Measurements from ENCODE around the gene TNRC6B.

Gene TNRC6B

GRCh38 chr22:40323681-40324171 lies 146.0 kb downstream of the TNRC6B start:
- no peak for DNase-seq (ENCODE audit: low read depth, low spot score)

- DNase-seq (ENCODE audit: low read depth, low spot score), result no peak
These were observed 147.0 kb downstream of the TNRC6B start for GRCh38 chr22:40324468-40325305.

GRCh38 chr22:40325315-40325714 lies 147.6 kb downstream of the TNRC6B start:
- no peak for DNase-seq (ENCODE audit: low read depth, low spot score)

GRCh38 chr22:40326905-40327735 lies 149.4 kb downstream of the TNRC6B start:
- no peak for DNase-seq (ENCODE audit: low read depth, low spot score)

- no peak for DNase-seq (ENCODE audit: low read depth, low spot score)
These were observed 151.1 kb downstream of the TNRC6B start for GRCh38 chr22:40328546-40329456.

GRCh38 chr22:40329466-40329865 lies 151.7 kb downstream of the TNRC6B start:
- DNase-seq (ENCODE audit: low read depth, low spot score), result no peak

- no peak for DNase-seq (ENCODE audit: low read depth, low spot score)
These were observed 152.4 kb downstream of the TNRC6B start for GRCh38 chr22:40330086-40330485.

- DNase-seq (ENCODE audit: low read depth, low spot score), result no peak
These were observed 152.9 kb downstream of the TNRC6B start for GRCh38 chr22:40330615-40331014.

- DNase-seq (ENCODE audit: low read depth, low spot score), result no peak
These were observed 154.0 kb downstream of the TNRC6B start for GRCh38 chr22:40331706-40332105.

- DNase-seq (ENCODE audit: low read depth, low spot score), result no peak
These were observed 154.6 kb downstream of the TNRC6B start for GRCh38 chr22:40332319-40332781.

GRCh38 chr22:40334060-40334459 lies 156.3 kb downstream of the TNRC6B start:
- no peak for DNase-seq (ENCODE audit: low read depth, low spot score)

GRCh38 chr22:40334899-40335298 lies 157.2 kb downstream of the TNRC6B start:
- no peak for DNase-seq (ENCODE audit: low read depth, low spot score)

GRCh38 chr22:40335358-40335757 lies 157.6 kb downstream of the TNRC6B start:
- DNase-seq (ENCODE audit: low read depth, low spot score), result no peak

GRCh38 chr22:40340044-40340443 lies 162.3 kb downstream of the TNRC6B start:
- no peak for DNase-seq (ENCODE audit: low read depth, low spot score)

GRCh38 chr22:40341604-40342003 lies 163.9 kb downstream of the TNRC6B start:
- DNase-seq (ENCODE audit: low read depth, low spot score), result no peak

GRCh38 chr22:40342521-40342920 lies 164.8 kb downstream of the TNRC6B start:
- DNase-seq (ENCODE audit: low read depth, low spot score), result no peak

- no peak for DNase-seq (ENCODE audit: low read depth, low spot score)
These were observed 167.5 kb downstream of the TNRC6B start for GRCh38 chr22:40345271-40345670.

- DNase-seq (ENCODE audit: low read depth, low spot score), result no peak
These were observed 168.1 kb downstream of the TNRC6B start for GRCh38 chr22:40345815-40346184.

GRCh38 chr22:40346185-40347118 lies 168.7 kb downstream of the TNRC6B start, which contains the start of gene ADSL:
Gene ADSL (plus strand): TSS chr22:40346500. CDS start chr22:40346559, 59 bp downstream.
- DNase-seq (ENCODE audit: low read depth, low spot score), result no peak

- DNase-seq (ENCODE audit: low read depth, low spot score), result no peak
These were observed 169.6 kb downstream of the TNRC6B start for GRCh38 chr22:40347300-40347699.
